ENCODE measurements around the gene FBXO8. TPM values are rescaled to one million over a fixed set of nuclear protein-coding genes. Genes with fewer than 3 reads are reported as not detected.

The FBXO8 gene
- total RNA-seq, 1 experiment from 2014 or later = 16.7 TPM

GRCh38 chr4:174193438-174194374 is 89.8 kb downstream of the FBXO8 start:
- H3K4me1 ChIP-seq (replicated peaks; ENCODE audit: insufficient read depth) = no peaks in the 10 kb centered on the region
- DNase-seq = no peak
- H3K4me2 ChIP-seq = no peak overlapping the region
- intact Hi-C loops (cut with micrococcal nuclease; ENCODE audit: unreplicated experiment) = no loop called here
- POLR2A ChIA-PET (ENCODE audit: unreplicated experiment) = interaction anchor here (0.7 kb wide), 1 partner anchor 795 kb away, joined by 5 read pairs; no protein-coding TSS in a partner anchor
- H3K27ac ChIP-seq = no peak overlapping the region
- no peak overlapping the region for H3K4me3 ChIP-seq
- H2AFZ ChIP-seq = no peak overlapping the region
- no TSS peak for BruUV-seq (replicated peaks)
- no peaks in the 10 kb centered on the region for H3K9me3 ChIP-seq (ENCODE audit: insufficient read depth, low read depth)
- H3K79me2 ChIP-seq (ENCODE audit: low read depth) = no peaks in the 10 kb centered on the region
- CTCF ChIA-PET = no interaction called here
- H3K36me3 ChIP-seq (ENCODE audit: low read depth) = no peaks in the 10 kb centered on the region
- H3F3A ChIP-seq (ENCODE audit: insufficient read depth, low read depth) = no peaks in the 10 kb centered on the region
- H3K9me2 ChIP-seq (ENCODE audit: insufficient read depth) = no peaks in the 10 kb centered on the region
- H3K27me3 ChIP-seq (ENCODE audit: insufficient read depth, low read depth) = no peaks in the 10 kb centered on the region
- TF ChIP-seq CTCF (conservative IDR thresholded peaks at IDR 0.05) (no peak), EZH2 (IDR thresholded peaks at IDR 0.05; ENCODE audit: low read depth) (no peak)
- H4K20me1 ChIP-seq (ENCODE audit: insufficient read depth) = no peaks in the 10 kb centered on the region

- Histone ChIP-seq H3K4me2 (no peak overlapping the region), H3K4me3 (no peak overlapping the region), H3K36me3 (ENCODE audit: low read depth) (no peaks in the 10 kb centered on the region), H3K4me1 (replicated peaks; ENCODE audit: insufficient read depth) (no peaks in the 10 kb centered on the region), H3F3A (ENCODE audit: insufficient read depth, low read depth) (no peaks in the 10 kb centered on the region), H4K20me1 (ENCODE audit: insufficient read depth) (no peaks in the 10 kb centered on the region), H3K27ac (no peak overlapping the region), H3K79me2 (ENCODE audit: low read depth) (no peaks in the 10 kb centered on the region), H3K27me3 (ENCODE audit: insufficient read depth, low read depth) (no peaks in the 10 kb centered on the region), H3K9me3 (ENCODE audit: insufficient read depth, low read depth) (no peaks in the 10 kb centered on the region), H3K9me2 (ENCODE audit: insufficient read depth) (no peaks in the 10 kb centered on the region), H2AFZ (no peak overlapping the region)
- intact Hi-C loops (cut with micrococcal nuclease; ENCODE audit: unreplicated experiment) = no loop called here
- TF ChIP-seq CTCF (conservative IDR thresholded peaks at IDR 0.05) (no peak), EZH2 (IDR thresholded peaks at IDR 0.05; ENCODE audit: low read depth) (no peak)
- no TSS peak for BruUV-seq (replicated peaks)
- POLR2A ChIA-PET (ENCODE audit: unreplicated experiment) = interaction anchor here (0.7 kb wide), 1 partner anchor 796 kb away, joined by 5 read pairs; no protein-coding TSS in a partner anchor
- DNase-seq = no peak
- CTCF ChIA-PET = no interaction called here
These were observed 90.5 kb downstream of the FBXO8 start for GRCh38 chr4:174192943-174193342.

GRCh38 chr4:174190832-174191500 is 92.5 kb downstream of the FBXO8 start:
- POLR2A ChIA-PET (ENCODE audit: unreplicated experiment) = no interaction called here
- no TSS peak for BruUV-seq (replicated peaks)
- intact Hi-C loops (cut with micrococcal nuclease; ENCODE audit: unreplicated experiment) = no loop called here

More at GRCh38 chr4:174190832-174191500, 92.5 kb downstream of the FBXO8 start:
- Histone ChIP-seq H4K20me1 (ENCODE audit: insufficient read depth) (no peaks in the 10 kb centered on the region), H3K4me2 (no peak overlapping the region), H3K27ac (no peak overlapping the region), H3F3A (ENCODE audit: insufficient read depth, low read depth) (no peaks in the 10 kb centered on the region), H3K79me2 (ENCODE audit: low read depth) (no peaks in the 10 kb centered on the region), H3K36me3 (ENCODE audit: low read depth) (no peaks in the 10 kb centered on the region), H3K4me3 (no peak overlapping the region), H3K9me2 (ENCODE audit: insufficient read depth) (no peaks in the 10 kb centered on the region), H2AFZ (no peak overlapping the region), H3K9me3 (ENCODE audit: insufficient read depth, low read depth) (no peaks in the 10 kb centered on the region), H3K27me3 (ENCODE audit: insufficient read depth, low read depth) (no peaks in the 10 kb centered on the region), H3K4me1 (replicated peaks; ENCODE audit: insufficient read depth) (no peaks in the 10 kb centered on the region)
- TF ChIP-seq CTCF (conservative IDR thresholded peaks at IDR 0.05) = no peak
- TF ChIP-seq EZH2 (IDR thresholded peaks at IDR 0.05; ENCODE audit: low read depth) = no peak
- DNase-seq = no peak
- CTCF ChIA-PET = no interaction called here
